HepG2 (cell line): ENCODE data around the gene CD276. TPM values are rescaled to one million over a fixed set of nuclear protein-coding genes. Genes with fewer than 3 reads are reported as not detected.

Experiments used
- ATAC-seq: fragments of 200-7000 bp; cut with Tn5 transposase; 3 replicates; pipeline ENCODE4 v1.9.1; 2020; ENCODE audit warnings: mild to moderate bottlenecking, moderate library complexity
- BruUV-seq: library from RNA; stranded (reverse); fragments of 400-500 nt; replicated peaks from 2 replicates; lab custom pipeline; 2021; lab: Mats Ljungman, UMichigan
- CTCF ChIA-PET: fragments of 300-600 bp; formaldehyde crosslinking; extraction: SDS; loops from one replicate; lab custom pipeline; 2021; ENCODE audit warnings: low total read pairs, inconsistent platforms, low intra/inter-chr PET ratio; lab: Yijun Ruan, JAX
- POLR2A ChIA-PET: fragments of 350-600 bp; sonication (Branson Sonifier 250); formaldehyde crosslinking; loops from one replicate; lab custom pipeline; 2020; ENCODE audit warnings: antibody characterized with exemption, inconsistent platforms; lab: Yijun Ruan, JAX
- DNase-seq: peaks from one replicate; pipeline ENCODE4 v3.0.0-alpha.2; 2015; ENCODE audit warnings: low spot score
- FAIRE-seq: peaks from 3 replicates; lab custom pipeline; 2011; peaks lifted over from hg19 to GRCh38; lab: Jason Lieb, UNC
- H2AFZ ChIP-seq: one replicate; pipeline ENCODE4 v1.6.1; 2011; ENCODE audit warnings: low read length, inconsistent platforms
- H3K27ac ChIP-seq: fragments of 300-600 bp; 3 replicates; pipeline ENCODE4 v1.8.0; 2011; ENCODE audit warnings: mixed run types, mild to moderate bottlenecking, mixed read lengths, low read length, inconsistent platforms; ENCODE audit not compliant: insufficient read depth; ENCODE audit errors: extremely low read length
- H3K27me3 ChIP-seq, 2 experiments: fragments of 200-600 bp in 1 of 2; 2 replicates in 1 of 2; 3 replicates in 1 of 2; pipeline versions ENCODE4 v1.6.0 to v1.8.0; 2011; ENCODE audit warnings: low read length in 2 of 2, mild to moderate bottlenecking in 2 of 2, moderate library complexity in 2 of 2, inconsistent platforms in 1 of 2; ENCODE audit not compliant: insufficient read depth in 2 of 2, control insufficient read depth in 1 of 2
- H3K36me3 ChIP-seq, 2 experiments: fragments of 200-600 bp in 1 of 2; replicated peaks in 1 of 2; 2 replicates in 1 of 2; 3 replicates in 1 of 2; pipeline versions ENCODE4 v1.5.1 to v1.8.0; 2011; ENCODE audit warnings: low read length in 2 of 2, inconsistent platforms in 1 of 2; ENCODE audit not compliant: insufficient read depth in 2 of 2, control insufficient read depth in 1 of 2
- H3K4me1 ChIP-seq: 2 replicates; pipeline ENCODE4 v1.5.1; 2012; ENCODE audit warnings: low read length, inconsistent platforms; ENCODE audit not compliant: insufficient read depth
- H3K4me2 ChIP-seq: 2 replicates; pipeline ENCODE4 v1.6.0; 2011; ENCODE audit warnings: low read depth, low read length, inconsistent platforms
- H3K4me3 ChIP-seq, 3 experiments: fragments of 200-600 bp in 1 of 3; sonication (generic), shearing (Covaris generic) in 1 of 3; replicated peaks in 1 of 3; 2 replicates each; pipeline ENCODE4 v1.5.1; 2011 to 2016; ENCODE audit warnings: low read length in 3 of 3, inconsistent platforms in 2 of 3, low read depth in 2 of 3, mild to moderate bottlenecking in 2 of 3, control low read depth in 1 of 3, mixed read lengths in 1 of 3; ENCODE audit not compliant: insufficient read depth in 1 of 3
- H3K79me2 ChIP-seq: one replicate; pipeline ENCODE4 v1.6.1; 2011; ENCODE audit warnings: low read length, inconsistent platforms; ENCODE audit not compliant: insufficient read depth
- H3K9ac ChIP-seq: 2 replicates; pipeline ENCODE4 v1.6.0; 2011; ENCODE audit warnings: mild to moderate bottlenecking, low read depth, low read length, inconsistent platforms; ENCODE audit not compliant: insufficient read depth
- H3K9me3 ChIP-seq: 2 replicates; pipeline ENCODE4 v1.5.1; 2012; ENCODE audit warnings: mild to moderate bottlenecking, low read length
- H4K20me1 ChIP-seq: 2 replicates; pipeline ENCODE4 v1.6.0; 2011; ENCODE audit warnings: inconsistent platforms, mild to moderate bottlenecking, low read length, moderate library complexity; ENCODE audit not compliant: insufficient read depth
- IKZF4 ChIP-seq: sonication (generic); formaldehyde crosslinking; IDR thresholded peaks from 2 replicates; pipeline ENCODE4 v1.5.1; 2020; ENCODE audit warnings: borderline replicate concordance, mild to moderate bottlenecking, low read depth, missing genetic modification reagents; ENCODE audit errors: not compliant biosample characterization
- MAFF ChIP-seq: IDR thresholded peaks from 2 replicates; pipeline ENCODE4 v1.6.1; 2011; ENCODE audit warnings: low read depth, low read length, improper control_type of control experiment
- MAFK ChIP-seq, 2 experiments: IDR thresholded peaks in 1 of 2; conservative IDR thresholded peaks in 1 of 2; 2 replicates each; pipeline ENCODE4 v1.6.1; 2011; ENCODE audit warnings: improper control_type of control experiment in 2 of 2, low read length in 2 of 2
- SSRP1 ChIP-seq: IDR thresholded peaks from 2 replicates; pipeline ENCODE4 v1.6.1; 2016; ENCODE audit warnings: control low read depth
- THAP7 ChIP-seq: sonication (generic); formaldehyde crosslinking; IDR thresholded peaks from 2 replicates; pipeline ENCODE4 v1.8.1; 2023; ENCODE audit warnings: mild to moderate bottlenecking, missing genetic modification reagents
- ZNF350 ChIP-seq: sonication (generic); formaldehyde crosslinking; IDR thresholded peaks from 2 replicates; pipeline ENCODE4 v1.4.0; 2020; ENCODE audit warnings: mild to moderate bottlenecking, low read depth, missing genetic modification reagents, borderline replicate concordance
- ZNF670 ChIP-seq: sonication (generic); formaldehyde crosslinking; IDR thresholded peaks from 2 replicates; pipeline ENCODE4 v1.8.0; 2022; ENCODE audit warnings: mild to moderate bottlenecking, missing genetic modification reagents, borderline replicate concordance
- ZNF768 ChIP-seq: sonication (generic); formaldehyde crosslinking; IDR thresholded peaks from 2 replicates; pipeline ENCODE4 v1.4.0; 2020; ENCODE audit warnings: missing genetic modification reagents
- ZNF775 ChIP-seq: sonication (generic); formaldehyde crosslinking; IDR thresholded peaks from 2 replicates; pipeline ENCODE4 v1.4.0; 2020; ENCODE audit warnings: missing genetic modification reagents, mild to moderate bottlenecking, moderate library complexity, borderline replicate concordance
- WGBS: methylation state at CpG from one replicate; pipeline ENCODE4 v1.1.6; 2017; ENCODE audit warnings: low lambda C conversion rate; 5-methylcytosine and 5-hydroxymethylcytosine counted together
- in situ Hi-C: cut with HindIII; loops from 2 replicates; pipeline ENCODE4 v1.10.0; 2017; ENCODE audit warnings: low pct_unique_long_range_greater_than_20kb; ENCODE audit not compliant: extremely low pct_ligation_motif_present
- intact Hi-C: fragments of 100-400 bp; cut with micrococcal nuclease; formaldehyde crosslinking; loops from one replicate; pipeline ENCODE4 v1.10.0; 2022; ENCODE audit not compliant: unreplicated experiment
- polyA plus RNA-seq, 8 experiments: library from polyadenylated mRNA; depleted of rRNA in 3 of 8; stranded (reverse) in 7 of 8; unstranded in 1 of 8; fragments of >200 nt; fragmentation: Illumina TruSeq in 4 of 8; extraction: Trizol in 4 of 8; gene quantifications; 2 replicates each; pipeline versions ENCODE4 v1.2.1 to v1.2.3, GENCODE V29; 2011 to 2016; ENCODE audit warnings: low read depth in 4 of 8, missing spikeins in 1 of 8, mixed read lengths in 1 of 8; ENCODE audit not compliant: insufficient read depth in 1 of 8
- total RNA-seq, 5 experiments: library from RNA; depleted of rRNA; stranded (reverse); fragments of >200 nt; fragmentation: Illumina TruSeq; extraction: Trizol; gene quantifications; 2 replicates each; pipeline ENCODE4 v1.2.3, GENCODE V29; 2016; ENCODE audit warnings: low read depth in 1 of 5

Gene CD276
- total and polyA plus RNA-seq, 2 of the 13 experiments (the other 11 are each of a cell fraction or from before 2014, with no cell fraction given): 24.6 to 55.2 TPM

DNA sequence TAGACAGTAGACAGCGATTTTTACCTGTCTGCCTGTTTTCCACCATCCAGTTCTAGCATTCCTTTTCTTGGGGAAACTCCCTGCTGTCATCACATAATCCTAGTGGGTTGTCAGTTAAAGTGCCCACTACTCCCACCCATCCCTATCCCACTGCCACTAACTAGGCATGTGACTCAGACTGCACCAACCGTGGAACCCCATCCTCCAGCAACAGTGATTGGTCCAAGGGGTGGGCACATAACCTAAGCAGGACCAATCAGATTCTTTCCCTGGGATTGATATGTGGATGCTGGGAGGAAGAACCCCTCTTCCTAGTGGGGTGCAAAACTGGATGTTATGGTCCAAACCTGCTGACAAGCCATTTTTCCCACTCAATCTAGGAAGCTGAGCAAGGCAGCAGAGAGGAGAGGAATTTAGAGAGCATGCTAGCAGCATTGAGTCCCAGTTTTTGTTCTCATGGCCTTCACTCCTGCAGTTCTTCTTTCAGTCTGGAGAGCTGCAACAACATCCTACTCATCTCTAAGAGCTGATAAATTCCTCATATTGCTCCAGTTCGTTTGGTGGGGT lies 72.8 kb downstream of the CD276 start:
- in situ Hi-C loops (no loop called here), intact Hi-C loops (no loop called here)
- ChIA-PET CTCF (no interaction called here), POLR2A (no interaction called here)
- Histone ChIP-seq H2AFZ (no peak overlapping the region), H3K4me2 (no peak overlapping the region), H3K27me3 (peaks cover 6 to 35% of the 10 kb centered on the region in 2 experiments; a peak in 4 of 5 replicates), H3K4me1 (no peaks in the 10 kb centered on the region), H3K9me3 (no peaks in the 10 kb centered on the region), H3K4me3 (no peak overlapping the region), H3K9ac (no peak overlapping the region), H3K79me2 (no peaks in the 10 kb centered on the region), H3K27ac (no peak overlapping the region), H4K20me1 (no peaks in the 10 kb centered on the region), H3K36me3 (no peaks in the 10 kb centered on the region)
- BruUV-seq: no TSS peak
- no peak for FAIRE-seq
- ATAC-seq: no peak
- 0% methylated on average over 3 of the region's 3 CpGs for WGBS
- TF ChIP-seq MAFF (peak; percentile 55), MAFK (conservative IDR thresholded peaks at IDR 0.05 in 1 of 2, IDR thresholded peaks at IDR 0.05 in 1 of 2; ENCODE audit: low read length in 2 of 2) (peak; percentile 50 to 76; a peak in 3 of 4 replicates), THAP7 (no peak), SSRP1 (CRISPR knock-in tag) (no peak), ZNF350 (no peak), IKZF4 (CRISPR knock-in tag) (no peak), ZNF670 (CRISPR knock-in tag) (no peak)
- no peak for DNase-seq

DNA sequence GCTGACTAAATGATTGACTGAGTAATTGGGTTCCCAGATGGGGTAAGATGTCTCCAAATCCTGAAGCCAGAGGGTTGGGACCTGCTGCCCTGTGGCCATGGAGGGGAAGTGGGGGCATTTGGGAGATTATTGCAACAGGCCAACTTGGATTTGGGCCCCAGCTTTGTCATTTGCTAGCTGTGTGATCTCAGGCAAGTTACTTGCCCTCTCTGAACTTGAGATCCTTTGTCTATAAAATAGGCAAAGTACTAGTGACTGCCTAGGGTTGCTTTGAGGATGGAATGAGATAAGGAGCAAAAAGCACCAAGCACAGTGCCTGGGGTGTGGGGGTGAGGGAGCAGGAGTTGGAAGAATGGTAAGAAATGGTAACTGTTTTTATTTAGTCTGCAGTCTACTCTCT lies 73.4 kb downstream of the CD276 start:
- H3K27ac ChIP-seq: no peak overlapping the region
- ChIA-PET POLR2A (no interaction called here), CTCF (no interaction called here)
- no peak overlapping the region for H3K4me2 ChIP-seq
- DNase-seq (no peak), ATAC-seq (no peak), FAIRE-seq (no peak)
- no peaks in the 10 kb centered on the region for H3K79me2 ChIP-seq
- no peaks in the 10 kb centered on the region for H4K20me1 ChIP-seq
- intact Hi-C loops: no loop called here
- no peak overlapping the region for H3K4me3 ChIP-seq
- TF ChIP-seq ZNF768 (CRISPR knock-in tag) (peak; percentile 22; the same call in 1 of the 2 replicates), ZNF775 (CRISPR knock-in tag) (no peak)
- no peaks in the 10 kb centered on the region for H3K9me3 ChIP-seq
- in situ Hi-C loops: no loop called here
- no peak overlapping the region for H3K9ac ChIP-seq
- no TSS peak for BruUV-seq
- H3K4me1 ChIP-seq: no peaks in the 10 kb centered on the region
- no peak overlapping the region for H2AFZ ChIP-seq
- peaks cover 6 to 30% of the 10 kb centered on the region in 2 experiments; a peak in 4 of 5 replicates for H3K27me3 ChIP-seq
- H3K36me3 ChIP-seq: no peaks in the 10 kb centered on the region
